Measurements from ENCODE around the gene CACNA1F.

CACNA1F gene

DNA sequence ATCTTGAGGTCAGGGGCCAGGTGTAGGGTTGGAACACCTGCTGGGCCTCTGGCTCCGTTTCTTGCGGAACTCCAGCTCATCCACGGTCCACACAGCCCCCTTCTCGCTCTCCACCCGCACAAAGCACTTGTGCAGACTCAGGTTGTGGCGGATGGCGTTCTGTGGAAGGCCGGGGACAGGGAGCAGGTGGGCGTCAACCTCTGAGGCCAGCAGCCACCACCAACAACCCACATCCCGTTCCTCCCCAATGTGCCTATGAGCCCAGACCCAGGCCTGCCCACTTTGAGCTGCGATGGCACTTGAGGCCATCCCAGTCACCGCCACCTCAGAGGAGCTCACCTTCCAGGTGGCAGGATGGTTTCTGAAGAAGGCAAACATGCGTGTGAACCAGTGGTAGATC, 18.2 kb upstream of the CACNA1F start:
- no peaks in the 10 kb centered on the region for H3K4me1 ChIP-seq (ENCODE audit: insufficient read depth, poor library complexity, severe bottlenecking)
- ATAC-seq (ENCODE audit: low read depth): no peak
- no peaks in the 10 kb centered on the region for H3K27me3 ChIP-seq (ENCODE audit: insufficient read depth, poor library complexity, severe bottlenecking)
- no peak for DNase-seq (ENCODE audit: low spot score)
- H3K27ac ChIP-seq (ENCODE audit: poor library complexity, severe bottlenecking): no peak overlapping the region
- TF ChIP-seq, protein P1, sequence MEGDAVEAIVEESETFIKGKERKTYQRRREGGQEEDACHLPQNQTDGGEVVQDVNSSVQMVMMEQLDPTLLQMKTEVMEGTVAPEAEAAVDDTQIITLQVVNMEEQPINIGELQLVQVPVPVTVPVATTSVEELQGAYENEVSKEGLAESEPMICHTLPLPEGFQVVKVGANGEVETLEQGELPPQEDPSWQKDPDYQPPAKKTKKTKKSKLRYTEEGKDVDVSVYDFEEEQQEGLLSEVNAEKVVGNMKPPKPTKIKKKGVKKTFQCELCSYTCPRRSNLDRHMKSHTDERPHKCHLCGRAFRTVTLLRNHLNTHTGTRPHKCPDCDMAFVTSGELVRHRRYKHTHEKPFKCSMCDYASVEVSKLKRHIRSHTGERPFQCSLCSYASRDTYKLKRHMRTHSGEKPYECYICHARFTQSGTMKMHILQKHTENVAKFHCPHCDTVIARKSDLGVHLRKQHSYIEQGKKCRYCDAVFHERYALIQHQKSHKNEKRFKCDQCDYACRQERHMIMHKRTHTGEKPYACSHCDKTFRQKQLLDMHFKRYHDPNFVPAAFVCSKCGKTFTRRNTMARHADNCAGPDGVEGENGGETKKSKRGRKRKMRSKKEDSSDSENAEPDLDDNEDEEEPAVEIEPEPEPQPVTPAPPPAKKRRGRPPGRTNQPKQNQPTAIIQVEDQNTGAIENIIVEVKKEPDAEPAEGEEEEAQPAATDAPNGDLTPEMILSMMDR (IDR thresholded peaks at IDR 0.05; ENCODE audit: poor library complexity, severe bottlenecking): no peak
- H3K4me3 ChIP-seq (ENCODE audit: severe bottlenecking): no peak overlapping the region
- no peaks in the 10 kb centered on the region for H3K9me3 ChIP-seq (ENCODE audit: severe bottlenecking)
- H3K36me3 ChIP-seq (ENCODE audit: low read depth): no peaks in the 10 kb centered on the region

DNA sequence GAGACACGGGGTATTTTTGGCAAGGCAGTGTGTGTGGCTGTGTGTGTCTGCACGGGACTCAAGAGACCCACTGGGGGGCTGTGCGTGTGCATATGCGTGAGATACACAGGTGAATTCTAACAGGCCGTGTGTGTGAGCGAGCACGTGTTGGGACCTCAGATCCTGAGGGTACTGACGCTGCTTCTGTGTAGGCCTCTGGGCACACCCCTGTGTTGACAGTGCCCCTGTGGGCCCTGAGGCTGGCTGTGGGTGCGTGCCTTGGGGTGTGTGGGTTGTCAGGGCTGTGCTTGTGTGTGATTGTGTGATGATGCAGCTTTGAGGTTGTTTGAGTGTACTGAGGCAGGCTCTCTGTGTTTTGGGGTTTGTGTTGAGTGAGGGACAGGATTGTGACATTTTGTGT, 17.4 kb upstream of the CACNA1F start:
- DNase-seq (ENCODE audit: low spot score) (no peak), ATAC-seq (ENCODE audit: low read depth) (no peak)
- no peak overlapping the region for H3K4me3 ChIP-seq (ENCODE audit: severe bottlenecking)
- H3K36me3 ChIP-seq (ENCODE audit: low read depth): 0 out of 2 replicates have a peak, but pooled peaks cover under 1% of the 10 kb centered on the region
- H3K27me3 ChIP-seq (ENCODE audit: insufficient read depth, poor library complexity, severe bottlenecking): no peaks in the 10 kb centered on the region
- no peaks in the 10 kb centered on the region for H3K9me3 ChIP-seq (ENCODE audit: severe bottlenecking)
- no peaks in the 10 kb centered on the region for H3K4me1 ChIP-seq (ENCODE audit: insufficient read depth, poor library complexity, severe bottlenecking)
- TF ChIP-seq, protein P1 (IDR thresholded peaks at IDR 0.05; ENCODE audit: poor library complexity, severe bottlenecking): no peak
- H3K27ac ChIP-seq (ENCODE audit: poor library complexity, severe bottlenecking): no peak overlapping the region

DNA sequence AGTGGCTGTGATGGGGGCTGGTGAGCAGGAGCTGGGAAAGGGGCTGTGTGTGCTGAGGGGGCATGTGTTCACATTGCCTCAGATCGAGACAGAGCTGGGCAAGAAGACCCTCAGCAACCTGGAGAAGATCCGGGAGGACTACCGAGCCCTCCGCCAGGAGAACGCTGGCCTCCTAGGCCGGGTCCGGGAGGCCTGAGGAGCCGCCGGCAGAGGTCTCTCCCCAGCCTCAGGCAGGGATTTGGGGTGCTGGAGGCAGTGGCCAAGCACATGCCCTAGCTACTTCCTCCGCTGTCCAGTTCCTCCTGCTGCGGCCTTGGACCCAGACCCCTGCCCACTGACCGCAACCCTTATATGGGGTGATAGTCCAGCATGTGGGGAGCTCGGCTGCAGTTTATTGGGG, 16.9 kb upstream of the CACNA1F start:
- H3K27ac ChIP-seq (ENCODE audit: poor library complexity, severe bottlenecking): no peak overlapping the region
- no peak overlapping the region for H3K4me3 ChIP-seq (ENCODE audit: severe bottlenecking)
- H3K9me3 ChIP-seq (ENCODE audit: severe bottlenecking): no peaks in the 10 kb centered on the region
- no peaks in the 10 kb centered on the region for H3K4me1 ChIP-seq (ENCODE audit: insufficient read depth, poor library complexity, severe bottlenecking)
- TF ChIP-seq, protein P1 (IDR thresholded peaks at IDR 0.05; ENCODE audit: poor library complexity, severe bottlenecking): no peak
- DNase-seq (ENCODE audit: low spot score) (no peak), ATAC-seq (ENCODE audit: low read depth) (no peak)
- no peaks in the 10 kb centered on the region for H3K27me3 ChIP-seq (ENCODE audit: insufficient read depth, poor library complexity, severe bottlenecking)
- 0 out of 2 replicates have a peak, but pooled peaks cover 4% of the 10 kb centered on the region for H3K36me3 ChIP-seq (ENCODE audit: low read depth)

DNA sequence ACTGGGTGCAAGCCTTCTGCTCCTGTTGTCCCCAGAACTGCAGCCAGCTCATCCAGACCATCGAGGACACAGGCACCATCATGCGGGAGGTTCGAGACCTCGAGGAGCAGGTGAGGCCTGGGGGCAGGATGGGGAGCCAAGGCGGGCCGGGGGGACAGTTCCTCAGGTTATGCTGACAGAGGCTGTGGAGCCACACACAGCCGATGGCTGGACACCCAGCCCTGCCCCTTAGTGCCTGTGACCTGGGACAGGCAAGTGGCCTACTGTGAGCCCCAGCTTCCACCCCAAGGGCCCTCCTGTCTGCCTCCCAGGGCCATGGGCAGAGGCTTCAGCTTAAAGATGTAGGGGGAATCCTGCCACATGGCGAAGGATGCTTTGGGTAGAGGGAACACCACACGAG, 16.5 kb upstream of the CACNA1F start:
- Histone ChIP-seq H3K27ac (ENCODE audit: poor library complexity, severe bottlenecking) (no peak overlapping the region), H3K4me3 (ENCODE audit: severe bottlenecking) (no peak overlapping the region), H3K4me1 (ENCODE audit: insufficient read depth, poor library complexity, severe bottlenecking) (no peaks in the 10 kb centered on the region), H3K36me3 (ENCODE audit: low read depth) (0 out of 2 replicates have a peak, but pooled peaks cover 4% of the 10 kb centered on the region), H3K27me3 (ENCODE audit: insufficient read depth, poor library complexity, severe bottlenecking) (no peaks in the 10 kb centered on the region), H3K9me3 (ENCODE audit: severe bottlenecking) (no peaks in the 10 kb centered on the region)
- TF ChIP-seq, protein P1 (IDR thresholded peaks at IDR 0.05; ENCODE audit: poor library complexity, severe bottlenecking): no peak
- ATAC-seq (ENCODE audit: low read depth) (no peak), DNase-seq (ENCODE audit: low spot score) (no peak)

DNA sequence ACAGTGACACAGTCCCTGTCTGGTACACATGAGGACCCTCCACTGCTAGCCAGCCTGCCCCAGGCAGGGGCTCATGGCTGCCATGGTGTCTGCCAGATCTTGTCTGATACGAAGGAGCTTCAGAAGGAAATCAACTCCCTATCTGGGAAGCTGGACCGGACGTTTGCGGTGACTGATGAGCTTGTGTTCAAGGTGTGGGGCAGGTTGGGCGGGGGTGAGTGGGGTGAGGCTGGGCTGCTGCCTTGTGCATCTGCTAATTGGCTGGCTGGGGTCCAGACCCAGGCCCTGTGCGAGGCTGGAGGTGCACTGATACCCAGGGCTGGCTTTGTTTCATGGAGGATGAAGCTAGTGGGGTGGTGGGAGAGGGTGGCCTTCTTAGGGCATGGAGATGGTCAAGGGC, 15.9 kb upstream of the CACNA1F start:
- no peaks in the 10 kb centered on the region for H3K9me3 ChIP-seq (ENCODE audit: severe bottlenecking)
- TF ChIP-seq, protein P1 (IDR thresholded peaks at IDR 0.05; ENCODE audit: poor library complexity, severe bottlenecking): no peak
- H3K36me3 ChIP-seq (ENCODE audit: low read depth): 0 out of 2 replicates have a peak, but pooled peaks cover 4% of the 10 kb centered on the region
- no peak overlapping the region for H3K4me3 ChIP-seq (ENCODE audit: severe bottlenecking)
- DNase-seq (ENCODE audit: low spot score): no peak
- H3K4me1 ChIP-seq (ENCODE audit: insufficient read depth, poor library complexity, severe bottlenecking): no peaks in the 10 kb centered on the region
- H3K27ac ChIP-seq (ENCODE audit: poor library complexity, severe bottlenecking): no peak overlapping the region
- H3K27me3 ChIP-seq (ENCODE audit: insufficient read depth, poor library complexity, severe bottlenecking): no peaks in the 10 kb centered on the region
- no peak; the same call in 2 of the 3 replicates for ATAC-seq (ENCODE audit: low read depth)
